ENCODE measurements around the gene CST9L.

Gene CST9L

GRCh38 chr20:23603321-23603720 is 35.0 kb upstream of the CST9L start:
- no peaks in the 10 kb centered on the region for H3K9me3 ChIP-seq
- H3K36me3 ChIP-seq: no peaks in the 10 kb centered on the region
- H3K27ac ChIP-seq: no peak overlapping the region
- H3K4me3 ChIP-seq: no peak overlapping the region
- intact Hi-C loops (cut with DNase I; ENCODE audit: low total_unique reads): loop anchor here (10.0 kb wide), 2 partner anchors 159 to 259 kb away; no protein-coding TSS in a partner anchor
- peaks cover 0 to 8% of the 10 kb centered on the region in 2 donors for H3K27me3 ChIP-seq
- TF ChIP-seq CTCF (IDR thresholded peaks at IDR 0.05): no peak
- H3K4me1 ChIP-seq: peaks cover 0 to 7% (median 0%) of the 10 kb centered on the region in 4 donors
- DNase-seq: no peak

- no peak for DNase-seq
- Histone ChIP-seq H3K4me3 (no peak overlapping the region), H3K27ac (no peak overlapping the region), H3K4me1 (peaks cover 0 to 7% (median 0%) of the 10 kb centered on the region in 4 donors), H3K9me3 (no peaks in the 10 kb centered on the region), H3K36me3 (no peaks in the 10 kb centered on the region), H3K27me3 (peaks cover 0 to 8% of the 10 kb centered on the region in 2 donors)
- intact Hi-C loops (cut with DNase I; ENCODE audit: low total_unique reads): loop anchor here (10.0 kb wide), 2 partner anchors 158 to 258 kb away; no protein-coding TSS in a partner anchor
- TF ChIP-seq CTCF (IDR thresholded peaks at IDR 0.05): no peak
Observed at GRCh38 chr20:23602699-23603098, 34.4 kb upstream of the CST9L start.

GRCh38 chr20:23602241-23602640 is 34.0 kb upstream of the CST9L start:
- Histone ChIP-seq H3K36me3 (no peaks in the 10 kb centered on the region), H3K27me3 (peaks cover 0 to 8% of the 10 kb centered on the region in 2 donors), H3K4me3 (no peak overlapping the region), H3K27ac (no peak overlapping the region), H3K9me3 (no peaks in the 10 kb centered on the region), H3K4me1 (peaks cover 0 to 7% (median 0%) of the 10 kb centered on the region in 4 donors)
- DNase-seq: no peak
- intact Hi-C loops (cut with DNase I; ENCODE audit: low total_unique reads): loop anchor here (10.0 kb wide), 2 partner anchors 157 to 257 kb away; no protein-coding TSS in a partner anchor
- no peak for TF ChIP-seq CTCF (IDR thresholded peaks at IDR 0.05)

- Histone ChIP-seq H3K36me3 (no peaks in the 10 kb centered on the region), H3K27ac (no peak overlapping the region), H3K4me1 (peaks cover 0 to 4% (median 0%) of the 10 kb centered on the region in 4 donors), H3K4me3 (no peak overlapping the region), H3K9me3 (no peaks in the 10 kb centered on the region), H3K27me3 (peaks cover 0 to 8% of the 10 kb centered on the region in 2 donors)
- no peak for TF ChIP-seq CTCF (IDR thresholded peaks at IDR 0.05)
- intact Hi-C loops (cut with DNase I; ENCODE audit: low total_unique reads): loop anchor here (10.0 kb wide), 2 partner anchors 157 to 257 kb away; no protein-coding TSS in a partner anchor
- DNase-seq: no peak
Observed at GRCh38 chr20:23601715-23602114, 33.4 kb upstream of the CST9L start.

GRCh38 chr20:23598481-23598880 is 30.2 kb upstream of the CST9L start:
- Histone ChIP-seq H3K36me3 (no peaks in the 10 kb centered on the region), H3K27me3 (no peaks in the 10 kb centered on the region), H3K27ac (no peak overlapping the region), H3K9me3 (no peaks in the 10 kb centered on the region), H3K4me3 (no peak overlapping the region), H3K4me1 (no peaks in the 10 kb centered on the region)
- DNase-seq: no peak
- no peak for TF ChIP-seq CTCF (IDR thresholded peaks at IDR 0.05)
- intact Hi-C loops (cut with DNase I; ENCODE audit: low total_unique reads): no loop called here
